Measurements from ENCODE around the gene ENTPD2. TPM values are rescaled to one million over a fixed set of nuclear protein-coding genes. Genes with fewer than 3 reads are reported as not detected.

ENTPD2 gene
- total and polyA plus RNA-seq, 12 donors = 0.28 to 1.7 (median 0.49) TPM; not detected in 6

- peak overlapping the region in 1 of 4 donors; percentile 29 for H3K4me3 ChIP-seq
- peak in 6 of 7 donors; percentile 44 to 74 (median 58) for DNase-seq
- peaks cover 9 to 28% of the 10 kb centered on the region in 2 donors for H3K4me1 ChIP-seq (replicated peaks in 1 of 2)
- intact Hi-C loops (cut with DNase I) = loop anchor here (5.0 kb wide), 2 partner anchors 91 to 246 kb away; partner anchors contain the start of gene FBXW5 (in 1 of the 2)
- H3K36me3 ChIP-seq (replicated peaks in 1 of 2) = no peaks in the 10 kb centered on the region
- no peaks in the 10 kb centered on the region for H3K9me3 ChIP-seq (replicated peaks in 1 of 3)
- peak overlapping the region in 1 of 5 donors; percentile 61 for H3K27ac ChIP-seq
- WGBS, 4 donors = 74 to 98% (median 76%) methylated on average over 4 to 10 of the region's 10 CpGs
- no peaks in the 10 kb centered on the region for H3K27me3 ChIP-seq
- TF ChIP-seq POLR2A (IDR thresholded peaks at IDR 0.05) (no peak), CTCF (IDR thresholded peaks at IDR 0.05) (no peak)
Measured at GRCh38 chr9:137032858-137033257, 21.0 kb downstream of the ENTPD2 start.

GRCh38 chr9:137031904-137032640 is 21.8 kb downstream of the ENTPD2 start, which contains the start of gene FUT7:
Gene FUT7, minus strand, starts transcription at chr9:137032088. Its CDS starts 97 bp downstream, at chr9:137031991.
- Histone ChIP-seq H3K9me3 (replicated peaks in 1 of 3) (no peaks in the 10 kb centered on the region), H3K27ac (peak within 1 kb of the TSS in 1 of 5 donors; percentile 61), H3K36me3 (replicated peaks in 1 of 2) (no peaks in the 10 kb centered on the region), H3K4me3 (no peak within 1 kb of the TSS), H3K4me1 (replicated peaks in 1 of 2) (peaks cover 9 to 33% of the 10 kb centered on the region in 2 donors), H3K27me3 (no peaks in the 10 kb centered on the region)
- intact Hi-C loops (cut with DNase I) = loop anchor here (5.0 kb wide), 2 partner anchors 90 to 245 kb away; partner anchors contain the start of gene FBXW5 (in 1 of the 2)
- 27 to 48% (median 31%) methylated on average over 4 to 16 of the region's 16 CpGs for WGBS, 4 donors
- DNase-seq = no peak
- TF ChIP-seq POLR2A (IDR thresholded peaks at IDR 0.05) = no peak
- TF ChIP-seq CTCF (IDR thresholded peaks at IDR 0.05) = no peak

GRCh38 chr9:137030538-137031527 is 23.0 kb downstream of the ENTPD2 start:
- no peaks in the 10 kb centered on the region for H3K27me3 ChIP-seq
- TF ChIP-seq POLR2A (IDR thresholded peaks at IDR 0.05) (no peak), CTCF (IDR thresholded peaks at IDR 0.05) (no peak)
- H3K27ac ChIP-seq = no peak overlapping the region
- peaks cover 9 to 38% of the 10 kb centered on the region in 2 donors for H3K4me1 ChIP-seq (replicated peaks in 1 of 2)
- no peaks in the 10 kb centered on the region for H3K9me3 ChIP-seq (replicated peaks in 1 of 3)
- WGBS, 4 donors = 73 to 81% (median 77%) methylated on average over 33 to 65 of the region's 65 CpGs
- H3K4me3 ChIP-seq = no peak overlapping the region
- no peaks in the 10 kb centered on the region for H3K36me3 ChIP-seq (replicated peaks in 1 of 2)
- intact Hi-C loops (cut with DNase I) = loop anchor here (5.0 kb wide), 2 partner anchors 89 to 244 kb away; partner anchors contain the start of gene FBXW5 (in 1 of the 2)
- no peak for DNase-seq

All from adrenal gland (tissue), 12 donors.